Activated naive CD8-positive, alpha-beta T cell (primary cell): ENCODE measurements around the gene TMEM255B.

Experiments
- H3K27ac Mint-ChIP-seq: one replicate; pipeline ENCODE4 v1.8.0; 2021; ENCODE audit warnings: mixed read lengths
- H3K27me3 Mint-ChIP-seq: one replicate; pipeline ENCODE4 v1.8.0; 2021; ENCODE audit warnings: mixed read lengths
- H3K36me3 Mint-ChIP-seq: one replicate; pipeline ENCODE4 v1.8.0; 2021; ENCODE audit warnings: mixed read lengths
- H3K4me1 Mint-ChIP-seq: one replicate; pipeline ENCODE4 v1.8.0; 2021; ENCODE audit warnings: low read depth, mixed read lengths
- H3K4me3 Mint-ChIP-seq: one replicate; pipeline ENCODE4 v1.8.0; 2021; ENCODE audit warnings: mild to moderate bottlenecking, mixed read lengths
- H3K9me3 Mint-ChIP-seq: one replicate; pipeline ENCODE4 v1.8.0; 2021; ENCODE audit warnings: low read depth, mixed read lengths

Gene TMEM255B

DNA sequence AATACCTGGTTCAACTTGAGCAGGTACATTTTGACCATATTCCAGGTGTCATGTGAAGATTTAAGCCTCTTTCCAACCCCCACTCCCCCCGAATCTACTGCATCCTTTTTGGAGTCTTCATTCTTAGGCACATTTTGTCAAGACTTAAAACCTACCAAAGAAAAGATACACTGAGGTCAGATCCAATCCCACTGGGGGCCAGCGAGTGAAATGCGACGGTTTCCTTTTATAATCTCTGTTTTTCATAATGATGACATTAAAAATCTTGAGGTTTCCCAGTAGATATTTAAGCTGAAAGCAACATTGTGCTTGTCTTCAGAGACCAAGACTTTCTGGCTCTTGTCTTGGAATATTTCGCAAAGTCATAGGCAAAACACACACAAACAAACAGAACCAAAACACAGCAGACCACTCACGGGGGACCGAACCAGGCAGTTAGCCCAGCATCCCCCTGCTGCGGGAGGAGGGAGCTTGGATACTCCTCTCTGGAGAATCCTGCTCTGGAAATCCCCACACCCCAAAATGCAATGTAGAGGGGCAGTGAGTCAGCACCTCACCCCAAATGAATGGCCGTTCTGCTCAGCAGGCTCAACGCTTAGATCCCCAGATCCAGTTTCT is 105.4 kb downstream of the TMEM255B start:
- Mint-ChIP-seq H3K27me3 (peaks cover 35% of the 10 kb centered on the region), H3K4me1 (peaks cover 13% of the 10 kb centered on the region)

DNA sequence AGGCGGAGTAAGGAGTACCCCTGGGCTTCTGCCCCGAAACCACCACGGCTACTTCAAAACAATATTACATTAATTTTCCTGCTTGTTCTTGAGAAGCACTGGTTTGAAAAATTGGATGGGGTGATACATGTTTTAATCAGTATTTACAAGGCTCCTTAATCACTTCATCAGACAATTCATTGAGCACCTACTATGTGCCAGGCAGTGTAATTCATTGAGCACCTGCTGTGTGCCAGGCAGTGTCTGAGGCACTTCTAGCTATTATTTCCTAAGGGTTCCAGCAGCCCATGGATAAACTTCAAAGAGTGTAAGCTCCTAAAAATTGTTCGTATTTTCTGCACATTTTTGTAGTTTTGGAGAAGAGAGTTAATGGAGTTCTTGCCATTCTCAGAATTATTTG is 106.4 kb downstream of the TMEM255B start:
- Mint-ChIP-seq H3K4me3 (peak overlapping the region; percentile 78), H3K27ac (no peak overlapping the region), H3K27me3 (peaks cover 36% of the 10 kb centered on the region), H3K4me1 (peaks cover 13% of the 10 kb centered on the region), H3K36me3 (no peaks in the 10 kb centered on the region), H3K9me3 (no peaks in the 10 kb centered on the region)

More for the DNA sequence above, 105.4 kb downstream of the TMEM255B start:
- Mint-ChIP-seq H3K4me3 (peak overlapping the region; percentile 78), H3K36me3 (no peaks in the 10 kb centered on the region), H3K27ac (no peak overlapping the region), H3K9me3 (no peaks in the 10 kb centered on the region)
